Lung (tissue), 12 donors: ENCODE measurements around the gene HCAR1. TPM values are rescaled to one million over a fixed set of nuclear protein-coding genes. Genes with fewer than 3 reads are reported as not detected.
A peak's percentile ranks its signal among the peaks of the same experiment; 100 is the strongest.

Experiments used
- ATAC-seq: fragments of 200-7000 bp; cut with Tn5 transposase; one replicate; pipeline ENCODE4 v1.9.1; 2020; ENCODE audit warnings: moderate number of reproducible peaks; ENCODE audit not compliant: insufficient read depth, low FRiP score
- DNase-seq, 3 donors: peaks; one replicate each; pipeline ENCODE4 v3.0.0-alpha.2; 2013 to 2017
- H3K27ac ChIP-seq, 2 donors: one replicate each; pipeline ENCODE4 v1.5.1; 2013; ENCODE audit warnings: mild to moderate bottlenecking in 2 of 2, moderate library complexity in 2 of 2, control low read depth in 1 of 2, inconsistent platforms in 1 of 2, low read depth in 1 of 2, low read length in 1 of 2
- H3K27me3 ChIP-seq, 3 donors: one replicate each; pipeline ENCODE4 v1.5.1; 2013; ENCODE audit warnings: low read length in 2 of 3; ENCODE audit not compliant: control insufficient read depth in 3 of 3, insufficient read depth in 3 of 3
- H3K36me3 ChIP-seq, 4 donors: one replicate each; pipeline ENCODE4 v1.5.1; 2013; ENCODE audit warnings: low read length in 4 of 4, mild to moderate bottlenecking in 1 of 4, moderate library complexity in 1 of 4; ENCODE audit not compliant: control insufficient read depth in 4 of 4, insufficient read depth in 4 of 4
- H3K4me1 ChIP-seq, 5 donors: one replicate each; pipeline ENCODE4 v1.5.1; 2013; ENCODE audit warnings: low read length in 5 of 5, mild to moderate bottlenecking in 2 of 5, moderate library complexity in 1 of 5; ENCODE audit not compliant: control insufficient read depth in 5 of 5, insufficient read depth in 5 of 5
- H3K4me3 ChIP-seq: one replicate; pipeline ENCODE4 v1.5.1; 2013; ENCODE audit warnings: mild to moderate bottlenecking, control low read depth, moderate library complexity
- H3K9ac ChIP-seq, 2 donors: one replicate each; pipeline ENCODE4 v1.5.1; 2013; ENCODE audit warnings: low read length in 2 of 2, control low read depth in 1 of 2; ENCODE audit not compliant: insufficient read depth in 1 of 2
- H3K9me3 ChIP-seq, 4 donors: one replicate each; pipeline ENCODE4 v1.5.1; 2013; ENCODE audit warnings: low read length in 3 of 4, mild to moderate bottlenecking in 1 of 4, moderate library complexity in 1 of 4; ENCODE audit not compliant: control insufficient read depth in 4 of 4, insufficient read depth in 3 of 4
- WGBS, 2 donors: extraction: QIAGEN DNeasy Blood & Tissue Kit; methylation state at CpG; one replicate each; pipeline ENCODE4 v1.1.7; 2013; 5-methylcytosine and 5-hydroxymethylcytosine counted together
- polyA plus RNA-seq, 2 donors: library from polyadenylated mRNA; stranded (reverse); fragments of 200-250 nt; gene quantifications; one replicate each; pipeline ENCODE4 v1.2.1, GENCODE V29; 2013
- total RNA-seq, 2 donors: library from RNA; depleted of rRNA in 1 of 2; stranded (reverse); fragments of >200 nt in 1 of 2; gene quantifications; one replicate each; pipeline ENCODE4 v1.2.1, GENCODE V29; 2014 to 2021
- TF ChIP-seq, protein P1 (sequence below): IDR thresholded peaks from 2 replicates; pipeline ENCODE4 v1.5.1; 2012; ENCODE audit warnings: mild to moderate bottlenecking; ENCODE audit errors: control extremely low read depth, extremely low read depth
- donor health status: control.
- donor health status: control.
- donor health status: Bipolar disorder and iron deficiency.
- donor health status: healthy.
- donor health status: DM: yes; HTN: yes; CAD: no.

The HCAR1 gene
- total and polyA plus RNA-seq, 4 donors, result 0.29 to 2.2 (median 0.34) TPM

DNA sequence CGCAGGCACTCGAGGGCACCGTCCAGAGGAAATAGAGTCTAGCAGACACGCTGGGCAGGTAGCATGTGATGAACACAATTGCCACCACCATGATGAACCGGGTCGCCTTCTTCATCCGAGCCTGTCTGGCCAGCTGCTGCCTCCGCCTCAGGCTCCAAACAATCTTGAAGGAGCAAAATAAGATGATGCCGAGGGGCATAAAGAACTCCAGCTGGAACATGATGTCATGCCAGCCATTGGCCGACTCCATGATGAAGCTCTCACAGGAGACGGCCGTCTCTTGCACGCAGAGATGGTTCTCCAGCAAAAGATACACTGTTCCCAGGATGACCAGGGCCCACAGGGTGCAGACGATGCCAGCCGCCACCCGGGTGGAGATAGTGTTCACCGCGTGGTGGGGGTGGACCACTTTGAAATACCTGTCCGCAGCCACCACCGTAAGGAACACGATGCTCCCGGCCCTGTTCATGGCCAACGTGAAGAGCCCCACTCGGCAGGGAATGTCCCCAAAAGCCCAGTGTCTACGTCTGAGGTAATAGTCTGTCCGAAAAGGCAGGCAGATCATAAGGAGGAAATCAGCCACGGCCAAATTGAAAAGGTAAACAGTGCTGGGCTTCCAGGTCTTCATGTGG is 945 bp downstream of the HCAR1 start:
- Histone ChIP-seq H3K27me3 (no peaks in the 10 kb centered on the region), H3K36me3 (no peaks in the 10 kb centered on the region), H3K4me3 (no peak overlapping the region), H3K9me3 (no peaks in the 10 kb centered on the region), H3K9ac (no peak overlapping the region), H3K27ac (no peak overlapping the region), H3K4me1 (no peaks in the 10 kb centered on the region)
- TF ChIP-seq, protein P1, sequence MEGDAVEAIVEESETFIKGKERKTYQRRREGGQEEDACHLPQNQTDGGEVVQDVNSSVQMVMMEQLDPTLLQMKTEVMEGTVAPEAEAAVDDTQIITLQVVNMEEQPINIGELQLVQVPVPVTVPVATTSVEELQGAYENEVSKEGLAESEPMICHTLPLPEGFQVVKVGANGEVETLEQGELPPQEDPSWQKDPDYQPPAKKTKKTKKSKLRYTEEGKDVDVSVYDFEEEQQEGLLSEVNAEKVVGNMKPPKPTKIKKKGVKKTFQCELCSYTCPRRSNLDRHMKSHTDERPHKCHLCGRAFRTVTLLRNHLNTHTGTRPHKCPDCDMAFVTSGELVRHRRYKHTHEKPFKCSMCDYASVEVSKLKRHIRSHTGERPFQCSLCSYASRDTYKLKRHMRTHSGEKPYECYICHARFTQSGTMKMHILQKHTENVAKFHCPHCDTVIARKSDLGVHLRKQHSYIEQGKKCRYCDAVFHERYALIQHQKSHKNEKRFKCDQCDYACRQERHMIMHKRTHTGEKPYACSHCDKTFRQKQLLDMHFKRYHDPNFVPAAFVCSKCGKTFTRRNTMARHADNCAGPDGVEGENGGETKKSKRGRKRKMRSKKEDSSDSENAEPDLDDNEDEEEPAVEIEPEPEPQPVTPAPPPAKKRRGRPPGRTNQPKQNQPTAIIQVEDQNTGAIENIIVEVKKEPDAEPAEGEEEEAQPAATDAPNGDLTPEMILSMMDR, result no peak
- no peak for DNase-seq
- no peak for ATAC-seq
- 93 to 96% methylated on average over 27 of the region's 27 CpGs for WGBS, 2 donors

DNA sequence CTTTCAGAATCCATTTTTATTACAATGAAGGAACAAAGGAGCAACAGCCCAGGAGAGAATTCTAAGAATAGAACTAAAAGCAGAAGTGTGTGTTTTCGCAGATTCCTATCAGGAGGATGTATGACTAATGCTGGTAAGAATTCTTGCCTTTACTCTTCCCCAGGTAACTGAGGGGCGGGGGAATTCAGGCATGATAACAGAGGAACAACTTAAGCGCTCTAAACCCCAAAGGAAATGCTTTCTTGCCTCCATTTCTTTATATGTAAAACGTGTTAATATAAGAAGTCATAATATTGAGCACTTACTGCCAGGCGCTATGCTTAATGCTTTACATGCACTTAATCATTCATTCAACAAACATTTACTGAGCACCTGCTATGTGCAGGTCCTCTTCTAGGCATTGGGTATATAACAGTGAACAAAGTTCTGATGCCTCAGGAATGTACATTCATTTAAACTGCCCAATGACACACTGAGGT is 4.5 kb downstream of the HCAR1 start:
- TF ChIP-seq, protein P1, result no peak
- Histone ChIP-seq H3K9me3 (no peaks in the 10 kb centered on the region), H3K36me3 (no peaks in the 10 kb centered on the region), H3K27me3 (no peaks in the 10 kb centered on the region), H3K27ac (no peak overlapping the region), H3K4me3 (no peak overlapping the region), H3K4me1 (peaks cover 0 to 2% (median 0%) of the 10 kb centered on the region in 5 donors), H3K9ac (no peak overlapping the region)
- no peak for ATAC-seq
- 16 to 28% methylated on average over 5 of the region's 5 CpGs for WGBS, 2 donors
- DNase-seq, result peak in 1 of 3 donors; percentile 27

DNA sequence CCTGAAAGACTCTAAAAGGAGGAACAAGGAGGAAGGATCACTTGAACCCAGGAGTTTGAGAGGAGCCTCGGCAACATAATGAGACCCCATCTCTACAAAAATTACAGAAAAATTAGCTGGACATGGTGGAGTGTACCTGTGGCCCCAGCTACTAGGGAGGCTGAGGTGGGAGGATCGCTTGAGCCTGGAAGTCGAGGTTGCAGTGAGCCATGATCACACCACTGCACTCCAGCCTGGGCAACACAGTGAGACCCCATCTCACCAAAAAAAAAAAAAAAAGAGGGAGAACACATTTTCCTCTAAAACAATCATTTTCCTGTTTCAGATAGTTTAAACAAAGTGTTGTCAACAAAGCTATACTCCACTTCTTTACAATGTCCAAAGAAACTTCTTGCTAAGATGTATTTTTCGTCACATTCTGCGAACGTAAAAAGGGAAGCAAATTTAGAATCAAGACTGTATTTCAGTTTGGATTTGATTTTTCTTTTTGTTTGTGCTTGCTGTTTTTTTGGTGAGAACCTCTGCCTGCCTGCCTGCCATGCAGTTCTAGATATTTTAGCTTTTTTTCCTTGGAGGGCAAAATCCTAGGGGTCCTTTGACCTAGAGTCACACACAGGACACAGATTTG is 5.1 kb downstream of the HCAR1 start:
- Histone ChIP-seq H3K4me1 (peaks cover 0 to 4% (median 0%) of the 10 kb centered on the region in 5 donors), H3K4me3 (no peak overlapping the region), H3K9ac (no peak overlapping the region), H3K9me3 (no peaks in the 10 kb centered on the region), H3K36me3 (no peaks in the 10 kb centered on the region), H3K27ac (no peak overlapping the region), H3K27me3 (no peaks in the 10 kb centered on the region)
- TF ChIP-seq, protein P1, result no peak
- DNase-seq, result no peak
- ATAC-seq, result no peak
- WGBS, 2 donors, result 60 to 76% methylated on average over 6 of the region's 6 CpGs
